Ectodermal cell (in vitro differentiated cells): Measurements from ENCODE around the gene GALNT10.

Experiments used
- H3K27ac ChIP-seq: 2 replicates; pipeline ENCODE4 v1.7.0; 2013; ENCODE audit warnings: mild to moderate bottlenecking, low read depth, low read length; ENCODE audit not compliant: insufficient read depth, poor library complexity, severe bottlenecking
- H3K27me3 ChIP-seq: 2 replicates; pipeline ENCODE4 v1.7.0; 2013; ENCODE audit warnings: mild to moderate bottlenecking, low read length; ENCODE audit not compliant: insufficient read depth, control insufficient read depth, poor library complexity, severe bottlenecking
- H3K36me3 ChIP-seq: one replicate; pipeline ENCODE4 v1.7.0; 2013; ENCODE audit warnings: low read length; ENCODE audit not compliant: control insufficient read depth, insufficient read depth
- H3K4me1 ChIP-seq: one replicate; pipeline ENCODE4 v1.7.0; 2013; ENCODE audit warnings: low read length; ENCODE audit not compliant: control insufficient read depth, insufficient read depth
- H3K4me3 ChIP-seq: 2 replicates; pipeline ENCODE4 v1.7.0; 2013; ENCODE audit warnings: low read depth, low read length, control low read depth; ENCODE audit not compliant: insufficient read depth
- H3K9me3 ChIP-seq: 2 replicates; pipeline ENCODE4 v1.7.0; 2013; ENCODE audit warnings: mild to moderate bottlenecking, low read length, moderate library complexity; ENCODE audit not compliant: control insufficient read depth
- WGBS, 2 experiments: methylation state at CpG; one replicate each; pipeline ENCODE4 v1.1.7; 2013; ENCODE audit warnings: missing lambda C conversion rate in 2 of 2; 5-methylcytosine and 5-hydroxymethylcytosine counted together

Gene GALNT10

GRCh38 chr5:154274828-154275185 lies 84.3 kb downstream of the GALNT10 start:
- 57 to 60% methylated on average over 4 of the region's 4 CpGs for WGBS, 2 experiments
- H3K4me3 ChIP-seq = no peak overlapping the region

GRCh38 chr5:154275566-154275965 lies 85.0 kb downstream of the GALNT10 start:
- 90 to 96% methylated on average over 3 of the region's 3 CpGs for WGBS, 2 experiments
- Histone ChIP-seq H3K4me3 (no peak overlapping the region), H3K36me3 (no peaks in the 10 kb centered on the region), H3K9me3 (no peaks in the 10 kb centered on the region), H3K27ac (no peak overlapping the region), H3K27me3 (no peaks in the 10 kb centered on the region), H3K4me1 (no peaks in the 10 kb centered on the region)

More at GRCh38 chr5:154274828-154275185, 84.3 kb downstream of the GALNT10 start:
- H3K27ac ChIP-seq = no peak overlapping the region
- no peaks in the 10 kb centered on the region for H3K27me3 ChIP-seq
- H3K4me1 ChIP-seq = no peaks in the 10 kb centered on the region
- no peaks in the 10 kb centered on the region for H3K36me3 ChIP-seq
- H3K9me3 ChIP-seq = no peaks in the 10 kb centered on the region

GRCh38 chr5:154276261-154276972 lies 85.9 kb downstream of the GALNT10 start:
- Histone ChIP-seq H3K36me3 (no peaks in the 10 kb centered on the region), H3K9me3 (no peaks in the 10 kb centered on the region), H3K27ac (no peak overlapping the region), H3K4me3 (no peak overlapping the region), H3K27me3 (no peaks in the 10 kb centered on the region), H3K4me1 (no peaks in the 10 kb centered on the region)
- 67 to 74% methylated on average over 4 of the region's 5 CpGs for WGBS, 2 experiments

GRCh38 chr5:154276973-154277331 lies 86.4 kb downstream of the GALNT10 start:
- 89 to 91% methylated on average over 1 of the region's 1 CpG for WGBS, 2 experiments
- H3K27ac ChIP-seq = no peak overlapping the region

GRCh38 chr5:154277499-154277898 lies 87.0 kb downstream of the GALNT10 start:
- Histone ChIP-seq H3K27me3 (no peaks in the 10 kb centered on the region), H3K27ac (no peak overlapping the region), H3K9me3 (no peaks in the 10 kb centered on the region), H3K4me3 (no peak overlapping the region), H3K4me1 (no peaks in the 10 kb centered on the region), H3K36me3 (no peaks in the 10 kb centered on the region)
- WGBS, 2 experiments = 92 to 94% methylated on average over 1 of the region's 1 CpG

More at GRCh38 chr5:154276973-154277331, 86.4 kb downstream of the GALNT10 start:
- no peaks in the 10 kb centered on the region for H3K36me3 ChIP-seq
- H3K9me3 ChIP-seq = no peaks in the 10 kb centered on the region
- no peaks in the 10 kb centered on the region for H3K4me1 ChIP-seq
- no peak overlapping the region for H3K4me3 ChIP-seq
- no peaks in the 10 kb centered on the region for H3K27me3 ChIP-seq

- H3K27ac ChIP-seq = no peak overlapping the region
- H3K4me1 ChIP-seq = no peaks in the 10 kb centered on the region
- no peaks in the 10 kb centered on the region for H3K36me3 ChIP-seq
- H3K27me3 ChIP-seq = no peaks in the 10 kb centered on the region
- H3K9me3 ChIP-seq = no peaks in the 10 kb centered on the region
- H3K4me3 ChIP-seq = no peak overlapping the region
Observed at GRCh38 chr5:154278186-154278585, 87.7 kb downstream of the GALNT10 start.

- Histone ChIP-seq H3K4me3 (no peak overlapping the region), H3K36me3 (no peaks in the 10 kb centered on the region), H3K9me3 (no peaks in the 10 kb centered on the region), H3K27ac (no peak overlapping the region), H3K27me3 (no peaks in the 10 kb centered on the region), H3K4me1 (no peaks in the 10 kb centered on the region)
Observed at GRCh38 chr5:154278908-154279307, 88.4 kb downstream of the GALNT10 start.

- Histone ChIP-seq H3K36me3 (no peaks in the 10 kb centered on the region), H3K27ac (no peak overlapping the region), H3K4me3 (no peak overlapping the region), H3K9me3 (no peaks in the 10 kb centered on the region), H3K4me1 (peaks cover 33% of the 10 kb centered on the region), H3K27me3 (no peaks in the 10 kb centered on the region)
- WGBS, 2 experiments = 93 to 95% methylated on average over 2 of the region's 2 CpGs
Observed at GRCh38 chr5:154284433-154284832, 93.9 kb downstream of the GALNT10 start.

GRCh38 chr5:154285661-154286408 lies 95.3 kb downstream of the GALNT10 start:
- Histone ChIP-seq H3K4me3 (no peak overlapping the region), H3K27me3 (no peaks in the 10 kb centered on the region), H3K27ac (no peak overlapping the region), H3K9me3 (no peaks in the 10 kb centered on the region), H3K36me3 (no peaks in the 10 kb centered on the region), H3K4me1 (peaks cover 33% of the 10 kb centered on the region)
- 70 to 74% methylated on average over 4 of the region's 4 CpGs for WGBS, 2 experiments

- H3K27me3 ChIP-seq = no peaks in the 10 kb centered on the region
- H3K4me1 ChIP-seq = peaks cover 33% of the 10 kb centered on the region
- no peak overlapping the region for H3K4me3 ChIP-seq
- H3K27ac ChIP-seq = peak overlapping the region; percentile 58
- no peaks in the 10 kb centered on the region for H3K9me3 ChIP-seq
- no peaks in the 10 kb centered on the region for H3K36me3 ChIP-seq
- 29 to 39% methylated on average over 3 of the region's 3 CpGs for WGBS, 2 experiments
Observed at GRCh38 chr5:154286557-154286956, 96.0 kb downstream of the GALNT10 start.
